Adipose tissue (tissue), 3 donors: ENCODE measurements around the gene NDUFAF3. TPM values are rescaled to one million over a fixed set of nuclear protein-coding genes. Genes with fewer than 3 reads are reported as not detected.

Experiments used
- H3K27ac ChIP-seq: one replicate; pipeline ENCODE4 v1.5.1; 2013; ENCODE audit warnings: low read depth, low read length
- WGBS, 3 donors: extraction: QIAGEN DNeasy Blood & Tissue Kit; methylation state at CpG; one replicate each; pipeline ENCODE4 v1.1.7; 2013; 5-methylcytosine and 5-hydroxymethylcytosine counted together
- polyA plus RNA-seq, 3 donors: library from polyadenylated mRNA; stranded (reverse); fragments of 200-250 nt; gene quantifications; one replicate each; pipeline ENCODE4 v1.2.3, GENCODE V29; 2013
- donor health status: healthy with polysubstance abuse.
- donor health status: Bipolar disorder and iron deficiency.
- donor health status: healthy.

NDUFAF3 gene
- polyA plus RNA-seq, 3 donors, result 38.6 to 163 (median 120) TPM

GRCh38 chr3:49028673-49029562, 7.0 kb downstream of the NDUFAF3 start, which contains the start of gene IMPDH2:
Gene IMPDH2 (minus strand): TSS chr3:49029398. CDS start chr3:49029350, 48 bp downstream.
- 1 to 3% (median 2%) methylated on average over 55 of the region's 55 CpGs for WGBS, 3 donors
- H3K27ac ChIP-seq, result no peak within 1 kb of the TSS

- no peak overlapping the region for H3K27ac ChIP-seq
- WGBS, 3 donors, result 1 to 4% (median 2%) methylated on average over 7 of the region's 7 CpGs
Observed at GRCh38 chr3:49029563-49029884, 7.6 kb downstream of the NDUFAF3 start.

GRCh38 chr3:49030321-49030720, 8.4 kb downstream of the NDUFAF3 start:
- 85 to 94% (median 92%) methylated on average over 6 of the region's 6 CpGs for WGBS, 3 donors
- H3K27ac ChIP-seq, result no peak overlapping the region

- no peak overlapping the region for H3K27ac ChIP-seq
- 83 to 92% (median 83%) methylated on average over 6 of the region's 6 CpGs for WGBS, 3 donors
Observed at GRCh38 chr3:49032646-49033304, 10.9 kb downstream of the NDUFAF3 start.

GRCh38 chr3:49034650-49035049, 12.7 kb downstream of the NDUFAF3 start:
- no peak overlapping the region for H3K27ac ChIP-seq
- 83 to 98% (median 88%) methylated on average over 2 of the region's 2 CpGs for WGBS, 3 donors

- 69 to 90% (median 71%) methylated on average over 3 of the region's 3 CpGs for WGBS, 3 donors
- no peak overlapping the region for H3K27ac ChIP-seq
Observed at GRCh38 chr3:49035281-49035680, 13.4 kb downstream of the NDUFAF3 start.

GRCh38 chr3:49053543-49053942, 31.6 kb downstream of the NDUFAF3 start:
- WGBS, 3 donors, result 57 to 93% (median 81%) methylated on average over 1 of the region's 1 CpG
- no peak overlapping the region for H3K27ac ChIP-seq

GRCh38 chr3:49054344-49054862, 32.5 kb downstream of the NDUFAF3 start:
- no peak overlapping the region for H3K27ac ChIP-seq
- 95 to 97% (median 96%) methylated on average over 2 of the region's 2 CpGs for WGBS, 3 donors

GRCh38 chr3:49057268-49057667, 35.3 kb downstream of the NDUFAF3 start:
- H3K27ac ChIP-seq, result no peak overlapping the region
- WGBS, 3 donors, result 97 to 98% (median 98%) methylated on average over 10 of the region's 10 CpGs

GRCh38 chr3:49058011-49058410, 36.1 kb downstream of the NDUFAF3 start:
- H3K27ac ChIP-seq, result no peak overlapping the region
- WGBS, 3 donors, result 74 to 90% (median 79%) methylated on average over 7 of the region's 7 CpGs

Other genes starting within 250 kb of the NDUFAF3 start
- 10 to 100 TPM in 2 of 3 donors, 1 to 10 TPM in 1; 7.3 to 16.8 (median 11.2) TPM for gene PRKAR2A, start 174.2 kb upstream of the NDUFAF3 start, polyA plus RNA-seq
- gene SLC25A20, start 123.2 kb upstream of the NDUFAF3 start, polyA plus RNA-seq, result 10 to 100 TPM; 18.9 to 31.6 (median 22.9) TPM
- gene ARIH2, start 103.3 kb upstream of the NDUFAF3 start, polyA plus RNA-seq, result 10 to 100 TPM; 24.7 to 49.6 (median 48.2) TPM
- 10 to 100 TPM; 11.7 to 41.1 (median 20.2) TPM for gene P4HTM, start 31.9 kb upstream of the NDUFAF3 start, polyA plus RNA-seq
- 10 to 100 TPM; 59.2 to 90.6 (median 69.6) TPM for gene WDR6, start 14.7 kb upstream of the NDUFAF3 start, polyA plus RNA-seq
- gene DALRD3, start 3.5 kb upstream of the NDUFAF3 start, polyA plus RNA-seq, result 10 to 100 TPM; 25.5 to 46.4 (median 25.9) TPM
- 100 to 1,000 TPM; 124 to 247 (median 150) TPM for gene IMPDH2, start 7.3 kb downstream of the NDUFAF3 start, polyA plus RNA-seq
- 10 to 100 TPM; 20.3 to 42.2 (median 22.0) TPM for gene QRICH1, start 72.0 kb downstream of the NDUFAF3 start, polyA plus RNA-seq
- gene QARS1, start 82.6 kb downstream of the NDUFAF3 start, polyA plus RNA-seq, result 100 to 1,000 TPM; 169 to 228 (median 189) TPM
- 10 to 100 TPM; 17.6 to 29.8 (median 19.3) TPM for gene USP19, start 98.7 kb downstream of the NDUFAF3 start, polyA plus RNA-seq
- gene LAMB2, start 110.9 kb downstream of the NDUFAF3 start, polyA plus RNA-seq, result 100 to 1,000 TPM in 2 of 3 donors, 10 to 100 TPM in 1; 90.5 to 300 (median 195) TPM
- gene CCDC71, start 144.2 kb downstream of the NDUFAF3 start, polyA plus RNA-seq, result 10 to 100 TPM in 1 of 3 donors, 1 to 10 TPM in 2; 8.0 to 18.7 (median 9.1) TPM
- 10 to 100 TPM; 32.3 to 73.4 (median 43.5) TPM for gene KLHDC8B, start 149.5 kb downstream of the NDUFAF3 start, polyA plus RNA-seq